ENCODE measurements around the gene G6PC1. TPM values are rescaled to one million over a fixed set of nuclear protein-coding genes. Genes with fewer than 3 reads are reported as not detected.
"Not testable (repeated sequence)": the region's sequence is repeated elsewhere in the genome, so short reads cannot be mapped to it uniquely, and the experiment has no call there.

The G6PC1 gene
- total RNA-seq, 1 donor from 2014 or later, result not detected

- Mint-ChIP-seq H3K4me1 (peaks cover 6% of the 10 kb centered on the region), H3K27ac (no peak overlapping the region), H3K36me3 (no peaks in the 10 kb centered on the region), H3K27me3 (ENCODE audit: low read depth) (peaks cover 11% of the 10 kb centered on the region), H3K9me3 (peaks cover 13% of the 10 kb centered on the region), H3K4me3 (no peak overlapping the region)
- TF ChIP-seq CTCF (IDR thresholded peaks at IDR 0.05; ENCODE audit: unreplicated experiment), result no peak
- no peak for DNase-seq (ENCODE audit: low spot score in 2 of 2, unreplicated experiment in 2 of 2)
Observed at GRCh38 chr17:42865638-42866094, 34.9 kb upstream of the G6PC1 start.

- peaks cover 6% of the 10 kb centered on the region for H3K4me1 Mint-ChIP-seq
- peaks cover 11% of the 10 kb centered on the region for H3K27me3 Mint-ChIP-seq (ENCODE audit: low read depth)
- no peak for TF ChIP-seq CTCF (IDR thresholded peaks at IDR 0.05; ENCODE audit: unreplicated experiment)
- peaks cover 16% of the 10 kb centered on the region for H3K9me3 Mint-ChIP-seq
- H3K36me3 Mint-ChIP-seq, result no peaks in the 10 kb centered on the region
- DNase-seq (ENCODE audit: low spot score in 2 of 2, unreplicated experiment in 2 of 2), result no peak
- no peak overlapping the region for H3K27ac Mint-ChIP-seq
- H3K4me3 Mint-ChIP-seq, result no peak overlapping the region
Observed at GRCh38 chr17:42866216-42866615, 34.4 kb upstream of the G6PC1 start.

- no peak for DNase-seq (ENCODE audit: low spot score in 2 of 2, unreplicated experiment in 2 of 2)
- Mint-ChIP-seq H3K27ac (no peak overlapping the region), H3K27me3 (ENCODE audit: low read depth) (peaks cover 11% of the 10 kb centered on the region), H3K4me1 (peaks cover 6% of the 10 kb centered on the region), H3K9me3 (peaks cover 22% of the 10 kb centered on the region), H3K36me3 (peaks cover 3% of the 10 kb centered on the region), H3K4me3 (no peak overlapping the region)
- TF ChIP-seq CTCF (IDR thresholded peaks at IDR 0.05; ENCODE audit: unreplicated experiment), result no peak
Observed at GRCh38 chr17:42866631-42867575, 33.7 kb upstream of the G6PC1 start.

- H3K4me1 Mint-ChIP-seq; H3K36me3 Mint-ChIP-seq; DNase-seq (ENCODE audit: low spot score in 2 of 2, unreplicated experiment in 2 of 2); H3K4me3 Mint-ChIP-seq; H3K27ac Mint-ChIP-seq: not testable (repeated sequence)
- Mint-ChIP-seq H3K9me3 (peaks cover 18% of the 10 kb centered on the region), H3K27me3 (ENCODE audit: low read depth) (peaks cover 12% of the 10 kb centered on the region)
Observed at GRCh38 chr17:42867694-42868261, 32.8 kb upstream of the G6PC1 start.

- Mint-ChIP-seq H3K27me3 (ENCODE audit: low read depth) (peaks cover 18% of the 10 kb centered on the region), H3K36me3 (peaks cover 3% of the 10 kb centered on the region), H3K4me1 (peaks cover 6% of the 10 kb centered on the region), H3K9me3 (peaks cover 18% of the 10 kb centered on the region), H3K27ac (no peak overlapping the region), H3K4me3 (no peak overlapping the region)
- DNase-seq (ENCODE audit: low spot score in 2 of 2, unreplicated experiment in 2 of 2), result no peak
- no peak for TF ChIP-seq CTCF (IDR thresholded peaks at IDR 0.05; ENCODE audit: unreplicated experiment)
Observed at GRCh38 chr17:42868338-42868737, 32.3 kb upstream of the G6PC1 start.

- H3K4me1 Mint-ChIP-seq, result no peaks in the 10 kb centered on the region
Observed at GRCh38 chr17:42871647-42872046, 29.0 kb upstream of the G6PC1 start.

More at GRCh38 chr17:42871647-42872046, 29.0 kb upstream of the G6PC1 start:
- Mint-ChIP-seq H3K9me3 (peaks cover 18% of the 10 kb centered on the region), H3K36me3 (peaks cover 3% of the 10 kb centered on the region), H3K27ac (no peak overlapping the region), H3K4me3 (no peak overlapping the region), H3K27me3 (ENCODE audit: low read depth) (peaks cover 28% of the 10 kb centered on the region)
- no peak for TF ChIP-seq CTCF (IDR thresholded peaks at IDR 0.05; ENCODE audit: unreplicated experiment)
- DNase-seq (ENCODE audit: low spot score in 2 of 2, unreplicated experiment in 2 of 2), result no peak
